NCI-H460 (cell line): Measurements from ENCODE around the gene MRGPRX2. TPM values are rescaled to one million over a fixed set of nuclear protein-coding genes. Genes with fewer than 3 reads are reported as not detected.

Source experiments
- DNase-seq: peaks from one replicate; pipeline ENCODE4 v3.0.0-alpha.2; 2016; ENCODE audit warnings: low read depth; ENCODE audit errors: extremely low read depth
- polyA plus RNA-seq: library from polyadenylated mRNA; depleted of rRNA; stranded (reverse); fragments of >200 nt; gene quantifications from 2 replicates; pipeline ENCODE4 v1.2.3, GENCODE V29; 2014; cell fraction: nucleus; rRNA removed
- total RNA-seq: library from RNA; depleted of rRNA; stranded (reverse); fragments of >200 nt; shearing (Covaris generic); gene quantifications from 2 replicates; pipeline ENCODE4 v1.2.3, GENCODE V29; 2014; rRNA removed

Gene MRGPRX2
- total RNA-seq: not detected in 2 replicates
- not detected in 2 replicates for polyA plus RNA-seq

GRCh38 chr11:19060629-19061028, at the start of gene MRGPRX2:
Gene MRGPRX2 (minus strand): TSS chr11:19060717. CDS start chr11:19056402, 4,315 bp downstream.
- DNase-seq: no peak

- no peak for DNase-seq
These were observed 49.8 kb upstream of the MRGPRX2 start for GRCh38 chr11:19110295-19110694.

- no peak for DNase-seq
These were observed 46.6 kb upstream of the MRGPRX2 start for GRCh38 chr11:19107125-19107524.

- DNase-seq: no peak
These were observed 44.5 kb upstream of the MRGPRX2 start for GRCh38 chr11:19105011-19105410.

GRCh38 chr11:19102521-19102900, 42.0 kb upstream of the MRGPRX2 start:
- no peak for DNase-seq

- no peak for DNase-seq
These were observed 41.4 kb upstream of the MRGPRX2 start for GRCh38 chr11:19101796-19102520.

GRCh38 chr11:19100885-19101284, 40.4 kb upstream of the MRGPRX2 start:
- no peak for DNase-seq

- no peak for DNase-seq
These were observed 38.6 kb upstream of the MRGPRX2 start for GRCh38 chr11:19099093-19099492.

GRCh38 chr11:19094859-19095258, 34.3 kb upstream of the MRGPRX2 start:
- DNase-seq: no peak

GRCh38 chr11:19093976-19094375, 33.5 kb upstream of the MRGPRX2 start:
- DNase-seq: no peak

- DNase-seq: no peak
These were observed 32.3 kb upstream of the MRGPRX2 start for GRCh38 chr11:19092850-19093249.

GRCh38 chr11:19092342-19092741, 31.8 kb upstream of the MRGPRX2 start:
- DNase-seq: no peak

GRCh38 chr11:19091366-19091765, 30.8 kb upstream of the MRGPRX2 start:
- no peak for DNase-seq

GRCh38 chr11:19089421-19089820, 28.9 kb upstream of the MRGPRX2 start:
- DNase-seq: no peak

- no peak for DNase-seq
These were observed 28.3 kb upstream of the MRGPRX2 start for GRCh38 chr11:19088791-19089190.

- DNase-seq: no peak
These were observed 27.1 kb upstream of the MRGPRX2 start for GRCh38 chr11:19087658-19088057.

- DNase-seq: no peak
These were observed 24.3 kb upstream of the MRGPRX2 start for GRCh38 chr11:19084661-19085315.

GRCh38 chr11:19083166-19083565, 22.6 kb upstream of the MRGPRX2 start:
- no peak for DNase-seq

GRCh38 chr11:19080579-19080993, 20.1 kb upstream of the MRGPRX2 start:
- no peak for DNase-seq

- DNase-seq: no peak
These were observed 19.3 kb upstream of the MRGPRX2 start for GRCh38 chr11:19079643-19080440.

- no peak for DNase-seq
These were observed 17.4 kb upstream of the MRGPRX2 start for GRCh38 chr11:19077965-19078364.
